Stomach (tissue), 9 donors: Measurements from ENCODE around the gene RAE1. TPM values are rescaled to one million over a fixed set of nuclear protein-coding genes. Genes with fewer than 3 reads are reported as not detected.

Experiments used
- DNase-seq, 2 donors: peaks; one replicate each; pipeline versions ENCODE4 v3.0.0 to v3.0.0-alpha.2; 2013 to 2019
- H3K27ac ChIP-seq, 5 donors: fragments of 200-600 bp in 4 of 5; sonication (generic) in 4 of 5; one replicate each; pipeline ENCODE4 v1.5.1; 2013 to 2019; ENCODE audit warnings: mild to moderate bottlenecking in 1 of 5, moderate library complexity in 1 of 5
- H3K27me3 ChIP-seq, 3 donors: fragments of 200-600 bp; sonication (generic); one replicate each; pipeline ENCODE4 v1.5.1; 2017 to 2019; ENCODE audit warnings: mixed run types in 1 of 3
- H3K36me3 ChIP-seq, 4 donors: fragments of 200-600 bp; sonication (generic); 1 replicate in 3 of 4; 2 replicates in 1 of 4; pipeline ENCODE4 v1.5.1; 2016 to 2019
- H3K4me1 ChIP-seq, 4 donors: fragments of 200-600 bp; sonication (generic); one replicate each; pipeline ENCODE4 v1.5.1; 2016 to 2019
- H3K4me3 ChIP-seq, 4 donors: fragments of 200-600 bp; sonication (generic) in 3 of 4; one replicate each; pipeline ENCODE4 v1.5.1; 2016 to 2019; ENCODE audit warnings: mild to moderate bottlenecking in 1 of 4
- H3K9me3 ChIP-seq, 4 donors: fragments of 200-600 bp; sonication (generic); one replicate each; pipeline ENCODE4 v1.5.1; 2016 to 2019
- CTCF ChIP-seq, 7 experiments: fragments of 450-650 bp in 4 of 7; fragments of 200-600 bp in 3 of 7; sonication (generic) in 3 of 7; IDR thresholded peaks; one replicate each; pipeline ENCODE4 v1.5.1; 2016 to 2019; ENCODE audit warnings: antibody characterized with exemption in 7 of 7, control low read depth in 2 of 7, mild to moderate bottlenecking in 1 of 7
- EP300 ChIP-seq: sonication (generic); formaldehyde crosslinking; IDR thresholded peaks from one replicate; pipeline ENCODE4 v1.6.1; 2017; ENCODE audit warnings: antibody characterized with exemption
- POLR2A ChIP-seq, 4 donors: fragments of 450-650 bp; IDR thresholded peaks; one replicate each; pipeline ENCODE4 v1.6.1; 2016; ENCODE audit warnings: antibody characterized with exemption in 4 of 4, control low read depth in 2 of 4, mild to moderate bottlenecking in 1 of 4, moderate library complexity in 1 of 4
- POLR2AphosphoS5 ChIP-seq, 3 donors: sonication (generic); formaldehyde crosslinking; IDR thresholded peaks; one replicate each; pipeline ENCODE4 v1.6.1; 2016; ENCODE audit warnings: antibody characterized with exemption in 3 of 3
- WGBS, 5 donors: extraction: QIAGEN DNeasy Blood & Tissue Kit in 3 of 5; methylation state at CpG; one replicate each; pipeline versions ENCODE4 v1.1.5 to v1.1.7; 2013 to 2018; 5-methylcytosine and 5-hydroxymethylcytosine counted together
- intact Hi-C: fragments of 100-400 bp; cut with DNase I; formaldehyde crosslinking; loops from one replicate; pipeline ENCODE4 v1.15.1; 2023; ENCODE audit warnings: low total_unique reads
- polyA plus RNA-seq, 3 donors: library from polyadenylated mRNA; stranded (reverse); fragments of 200-250 nt; gene quantifications; one replicate each; pipeline ENCODE4 v1.2.3, GENCODE V29; 2013
- total RNA-seq, 5 donors: library from RNA; depleted of rRNA; stranded (reverse); fragments of >200 nt; gene quantifications; one replicate each; pipeline versions ENCODE4 v1.1.0 to v1.2.3, GENCODE V29; 2014 to 2016
- donor health status: healthy with polysubstance abuse.
- donor health status: Bipolar disorder and iron deficiency.
- donor health status: healthy.

Gene RAE1
- total and polyA plus RNA-seq, 8 donors: 6.4 to 65.6 (median 15.2) TPM

DNA sequence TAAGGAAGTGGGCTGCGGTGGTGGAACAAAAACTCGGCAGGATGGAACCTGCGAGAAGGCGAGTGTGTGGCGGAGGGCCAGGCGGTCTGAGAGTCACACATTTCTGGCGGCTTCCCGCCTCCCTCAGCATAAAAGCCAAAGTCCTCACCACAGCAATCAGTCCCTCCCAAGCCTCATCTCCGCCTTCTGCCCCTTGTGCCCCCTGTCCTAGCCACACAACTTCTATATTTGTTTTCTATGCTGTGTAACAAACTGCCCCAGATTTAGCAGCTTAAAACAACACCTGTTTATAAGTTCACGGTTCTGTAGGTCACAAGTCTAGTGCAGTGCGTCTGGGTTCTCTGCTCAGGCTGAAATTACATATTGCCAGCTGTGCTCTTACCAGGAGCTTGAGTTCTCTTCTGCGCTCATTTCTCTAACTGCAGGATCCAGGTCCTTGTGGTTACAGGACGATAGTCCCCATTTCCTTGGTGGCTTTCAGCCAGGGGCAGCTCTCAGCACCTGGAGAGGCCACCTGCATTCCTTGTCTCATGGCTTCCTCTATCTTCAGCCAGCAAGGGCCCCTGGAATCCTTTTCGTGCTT is 33.2 kb upstream of the RAE1 start:
- no peak overlapping the region for H3K4me3 ChIP-seq
- no peak for DNase-seq
- intact Hi-C loops: no loop called here
- peaks cover 0 to 58% (median 13%) of the 10 kb centered on the region in 3 donors for H3K27me3 ChIP-seq
- no peak overlapping the region for H3K27ac ChIP-seq
- H3K4me1 ChIP-seq: no peaks in the 10 kb centered on the region
- TF ChIP-seq POLR2A (IDR thresholded peaks at IDR 0.05) (no peak), EP300 (no peak), CTCF (IDR thresholded peaks at IDR 0.05) (no peak), POLR2AphosphoS5 (IDR thresholded peaks at IDR 0.05) (no peak)
- H3K9me3 ChIP-seq: no peaks in the 10 kb centered on the region
- no peaks in the 10 kb centered on the region for H3K36me3 ChIP-seq
- WGBS, 5 donors: 68 to 75% (median 71%) methylated on average over 14 of the region's 14 CpGs

- no peak for DNase-seq
- intact Hi-C loops: no loop called here
- WGBS, 5 donors: 70 to 80% (median 76%) methylated on average over 4 of the region's 4 CpGs
- Histone ChIP-seq H3K36me3 (no peaks in the 10 kb centered on the region), H3K4me3 (no peak overlapping the region), H3K27ac (no peak overlapping the region), H3K9me3 (no peaks in the 10 kb centered on the region), H3K4me1 (no peaks in the 10 kb centered on the region), H3K27me3 (peaks cover 0 to 61% (median 14%) of the 10 kb centered on the region in 3 donors)
- TF ChIP-seq EP300 (no peak), POLR2A (IDR thresholded peaks at IDR 0.05) (no peak), CTCF (IDR thresholded peaks at IDR 0.05) (no peak), POLR2AphosphoS5 (IDR thresholded peaks at IDR 0.05) (no peak)
Measured at GRCh38 chr20:57319584-57319983, 31.5 kb upstream of the RAE1 start.

GRCh38 chr20:57320358-57320757 is 30.7 kb upstream of the RAE1 start:
- H3K4me1 ChIP-seq: no peaks in the 10 kb centered on the region
- 68 to 80% (median 77%) methylated on average over 3 of the region's 3 CpGs for WGBS, 5 donors
- no peak for DNase-seq
- H3K9me3 ChIP-seq: no peaks in the 10 kb centered on the region
- TF ChIP-seq EP300: no peak
- TF ChIP-seq POLR2A (IDR thresholded peaks at IDR 0.05): no peak
- no peak for TF ChIP-seq POLR2AphosphoS5 (IDR thresholded peaks at IDR 0.05)
- TF ChIP-seq CTCF (IDR thresholded peaks at IDR 0.05): no peak
- no peaks in the 10 kb centered on the region for H3K36me3 ChIP-seq
- intact Hi-C loops: no loop called here
- no peak overlapping the region for H3K4me3 ChIP-seq
- H3K27me3 ChIP-seq: peaks cover 0 to 53% (median 14%) of the 10 kb centered on the region in 3 donors
- H3K27ac ChIP-seq: no peak overlapping the region

GRCh38 chr20:57321142-57321541 is 29.9 kb upstream of the RAE1 start:
- Histone ChIP-seq H3K4me3 (no peak overlapping the region), H3K27ac (no peak overlapping the region), H3K27me3 (peaks cover 0 to 49% (median 14%) of the 10 kb centered on the region in 3 donors), H3K9me3 (no peaks in the 10 kb centered on the region), H3K36me3 (no peaks in the 10 kb centered on the region), H3K4me1 (no peaks in the 10 kb centered on the region)
- TF ChIP-seq POLR2A (IDR thresholded peaks at IDR 0.05): no peak
- TF ChIP-seq CTCF (IDR thresholded peaks at IDR 0.05): no peak
- no peak for TF ChIP-seq EP300
- no peak for TF ChIP-seq POLR2AphosphoS5 (IDR thresholded peaks at IDR 0.05)
- DNase-seq: no peak
- whole genome bisulfite sequencing, 5 donors: 58 to 67% (median 65%) methylated on average over 2 of the region's 2 CpGs
- intact Hi-C loops: no loop called here
